Rectal smooth muscle tissue (tissue), 1 donor: ENCODE measurements around the gene RNASET2.

Source experiments
- H3K27ac ChIP-seq: one replicate; pipeline ENCODE4 v1.7.0; 2013; ENCODE audit warnings: low read depth, low read length, inconsistent platforms
- H3K27me3 ChIP-seq: one replicate; pipeline ENCODE4 v1.7.0; 2013; ENCODE audit warnings: low read length; ENCODE audit not compliant: control insufficient read depth, insufficient read depth
- H3K36me3 ChIP-seq: one replicate; pipeline ENCODE4 v1.7.0; 2013; ENCODE audit warnings: low read length; ENCODE audit not compliant: control insufficient read depth, insufficient read depth
- H3K4me1 ChIP-seq: one replicate; pipeline ENCODE4 v1.7.0; 2013; ENCODE audit warnings: low read length; ENCODE audit not compliant: control insufficient read depth, insufficient read depth
- H3K4me3 ChIP-seq: one replicate; pipeline ENCODE4 v1.7.0; 2013; ENCODE audit warnings: low read length
- H3K9ac ChIP-seq: one replicate; pipeline ENCODE4 v1.7.0; 2013; ENCODE audit warnings: low read length

RNASET2 gene

GRCh38 chr6:166987930-166988329 lies 31.6 kb upstream of the RNASET2 start:
- Histone ChIP-seq H3K27me3 (no peaks in the 10 kb centered on the region), H3K4me3 (no peak overlapping the region), H3K4me1 (peaks cover 2% of the 10 kb centered on the region), H3K27ac (no peak overlapping the region), H3K9ac (no peak overlapping the region), H3K36me3 (no peaks in the 10 kb centered on the region)

GRCh38 chr6:166987448-166987847 lies 31.1 kb upstream of the RNASET2 start:
- Histone ChIP-seq H3K27me3 (no peaks in the 10 kb centered on the region), H3K36me3 (no peaks in the 10 kb centered on the region), H3K9ac (no peak overlapping the region), H3K4me1 (peaks cover 2% of the 10 kb centered on the region), H3K4me3 (no peak overlapping the region), H3K27ac (no peak overlapping the region)

- Histone ChIP-seq H3K27ac (no peak overlapping the region), H3K9ac (no peak overlapping the region), H3K36me3 (no peaks in the 10 kb centered on the region), H3K27me3 (no peaks in the 10 kb centered on the region), H3K4me3 (no peak overlapping the region), H3K4me1 (no peaks in the 10 kb centered on the region)
These were observed 24.4 kb upstream of the RNASET2 start for GRCh38 chr6:166980738-166981137.

- Histone ChIP-seq H3K27me3 (no peaks in the 10 kb centered on the region), H3K4me3 (no peak overlapping the region), H3K27ac (no peak overlapping the region), H3K4me1 (no peaks in the 10 kb centered on the region), H3K36me3 (no peaks in the 10 kb centered on the region), H3K9ac (no peak overlapping the region)
These were observed 21.5 kb upstream of the RNASET2 start for GRCh38 chr6:166977621-166978525.

- Histone ChIP-seq H3K36me3 (no peaks in the 10 kb centered on the region), H3K4me1 (no peaks in the 10 kb centered on the region), H3K27me3 (no peaks in the 10 kb centered on the region), H3K9ac (no peak overlapping the region), H3K27ac (no peak overlapping the region), H3K4me3 (no peak overlapping the region)
These were observed 20.3 kb upstream of the RNASET2 start for GRCh38 chr6:166976636-166977035.

- Histone ChIP-seq H3K27me3 (no peaks in the 10 kb centered on the region), H3K27ac (no peak overlapping the region), H3K4me3 (no peak overlapping the region), H3K4me1 (no peaks in the 10 kb centered on the region), H3K9ac (no peak overlapping the region), H3K36me3 (no peaks in the 10 kb centered on the region)
These were observed 15.8 kb upstream of the RNASET2 start for GRCh38 chr6:166972101-166972500.

- no peaks in the 10 kb centered on the region for H3K4me1 ChIP-seq
- H3K27ac ChIP-seq: no peak overlapping the region
- no peak overlapping the region for H3K9ac ChIP-seq
These were observed 14.9 kb upstream of the RNASET2 start for GRCh38 chr6:166971271-166971670.

GRCh38 chr6:166970776-166971175 lies 14.4 kb upstream of the RNASET2 start:
- Histone ChIP-seq H3K27ac (no peak overlapping the region), H3K9ac (no peak overlapping the region), H3K36me3 (no peaks in the 10 kb centered on the region), H3K4me3 (no peak overlapping the region), H3K27me3 (no peaks in the 10 kb centered on the region), H3K4me1 (no peaks in the 10 kb centered on the region)

More at GRCh38 chr6:166971271-166971670, 14.9 kb upstream of the RNASET2 start:
- no peaks in the 10 kb centered on the region for H3K27me3 ChIP-seq
- H3K36me3 ChIP-seq: no peaks in the 10 kb centered on the region
- H3K4me3 ChIP-seq: no peak overlapping the region

GRCh38 chr6:166970091-166970490 lies 13.7 kb upstream of the RNASET2 start:
- Histone ChIP-seq H3K4me3 (no peak overlapping the region), H3K9ac (no peak overlapping the region), H3K27ac (no peak overlapping the region)

GRCh38 chr6:166969390-166970002 lies 13.1 kb upstream of the RNASET2 start:
- H3K9ac ChIP-seq: no peak overlapping the region
- no peaks in the 10 kb centered on the region for H3K36me3 ChIP-seq
- H3K27me3 ChIP-seq: no peaks in the 10 kb centered on the region
- H3K27ac ChIP-seq: no peak overlapping the region
- no peak overlapping the region for H3K4me3 ChIP-seq
- no peaks in the 10 kb centered on the region for H3K4me1 ChIP-seq

More at GRCh38 chr6:166970091-166970490, 13.7 kb upstream of the RNASET2 start:
- no peaks in the 10 kb centered on the region for H3K27me3 ChIP-seq
- no peaks in the 10 kb centered on the region for H3K36me3 ChIP-seq
- no peaks in the 10 kb centered on the region for H3K4me1 ChIP-seq

- no peak overlapping the region for H3K4me3 ChIP-seq
- H3K27me3 ChIP-seq: no peaks in the 10 kb centered on the region
- no peak overlapping the region for H3K27ac ChIP-seq
- no peaks in the 10 kb centered on the region for H3K4me1 ChIP-seq
- H3K9ac ChIP-seq: no peak overlapping the region
- H3K36me3 ChIP-seq: no peaks in the 10 kb centered on the region
These were observed 9.9 kb upstream of the RNASET2 start for GRCh38 chr6:166966268-166966667.

GRCh38 chr6:166960609-166960978 lies 4.2 kb upstream of the RNASET2 start:
- peaks cover 1% of the 10 kb centered on the region for H3K4me1 ChIP-seq
- H3K4me3 ChIP-seq: no peak overlapping the region
- H3K27ac ChIP-seq: no peak overlapping the region
- no peaks in the 10 kb centered on the region for H3K27me3 ChIP-seq
- no peak overlapping the region for H3K9ac ChIP-seq
- no peaks in the 10 kb centered on the region for H3K36me3 ChIP-seq
